ENCODE results near the gene OSBP2.
A peak's percentile ranks its signal among the peaks of the same experiment; 100 is the strongest.

The OSBP2 gene

GRCh38 chr22:30903876-30904460 lies 209.3 kb downstream of the OSBP2 start:
- no peak for DNase-seq (ENCODE audit: low read depth)

DNA sequence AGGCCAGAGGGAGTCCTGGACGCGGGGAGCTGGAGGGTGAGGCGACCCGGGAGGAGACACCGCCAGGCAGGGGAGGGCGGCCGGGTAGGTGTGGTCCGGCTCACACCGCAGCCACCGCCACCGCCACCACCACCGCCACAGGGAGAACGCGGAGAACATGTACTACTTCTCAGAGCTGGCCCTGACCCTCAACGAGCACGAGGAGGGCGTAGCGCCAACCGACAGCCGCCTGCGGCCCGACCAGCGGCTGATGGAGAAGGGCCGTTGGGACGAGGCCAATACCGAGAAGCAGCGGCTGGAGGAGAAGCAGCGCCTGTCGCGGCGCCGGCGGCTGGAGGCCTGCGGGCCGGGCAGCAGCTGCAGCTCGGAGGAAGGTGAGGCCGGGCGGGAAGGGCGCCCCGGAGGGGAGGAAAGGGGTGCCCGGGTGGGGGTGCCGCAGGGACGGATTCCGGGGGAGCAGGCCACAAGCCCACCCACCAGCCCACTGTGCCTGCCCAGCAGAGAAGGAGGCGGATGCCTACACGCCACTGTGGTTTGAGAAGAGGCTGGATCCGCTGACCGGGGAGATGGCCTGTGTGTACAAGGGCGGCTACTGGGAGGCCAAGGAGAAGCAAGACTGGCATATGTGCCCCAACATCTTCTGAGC lies 211.1 kb downstream of the OSBP2 start:
- no peak for DNase-seq (ENCODE audit: low read depth)

- DNase-seq (ENCODE audit: low read depth): no peak
Observed at GRCh38 chr22:30906411-30906810, 211.7 kb downstream of the OSBP2 start.

- DNase-seq (ENCODE audit: low read depth): no peak
Observed at GRCh38 chr22:30906946-30907345, 212.3 kb downstream of the OSBP2 start.

DNA sequence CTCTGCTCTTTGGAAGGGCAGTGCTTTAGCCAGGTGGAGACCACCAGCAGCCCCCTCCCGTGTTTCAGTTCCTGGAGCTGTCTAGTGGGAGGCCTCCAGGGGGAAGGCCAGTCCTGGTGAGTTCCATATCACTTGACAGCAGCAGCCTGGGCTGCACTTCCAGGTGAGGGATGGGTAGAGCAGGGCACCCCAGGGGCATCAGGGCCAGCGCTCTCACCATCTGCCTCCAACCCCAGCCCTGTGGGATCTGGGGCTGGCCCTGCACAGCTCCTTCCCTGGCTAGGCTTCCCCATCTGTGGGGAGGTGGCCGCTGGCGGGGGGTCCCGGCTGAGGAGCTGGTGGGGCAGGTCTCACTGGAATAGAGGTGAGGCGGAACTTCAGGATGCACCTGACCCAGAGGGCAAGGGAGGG lies 213.4 kb downstream of the OSBP2 start:
- no peak for DNase-seq (ENCODE audit: low read depth)

DNA sequence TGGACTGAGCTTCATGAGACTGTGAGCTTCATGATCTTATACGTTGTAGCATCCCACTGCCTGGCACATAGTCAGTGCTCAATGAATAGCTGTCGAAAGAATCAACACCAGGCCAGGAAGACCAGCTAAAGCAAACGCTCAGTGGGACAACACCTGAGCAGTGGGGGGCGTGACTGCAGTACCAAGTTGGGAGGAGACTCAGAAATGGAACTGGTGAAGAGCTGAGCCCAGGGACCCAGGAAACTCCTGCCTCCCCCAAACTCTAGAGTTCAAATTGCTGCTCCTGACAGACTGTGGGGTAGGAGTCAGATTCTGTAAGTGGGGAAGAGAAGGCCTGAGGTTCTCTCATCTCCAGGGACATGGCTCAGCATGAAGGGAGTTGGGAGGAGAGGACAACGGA lies 214.6 kb downstream of the OSBP2 start:
- no peak for DNase-seq (ENCODE audit: low read depth)

- no peak for DNase-seq (ENCODE audit: low read depth)
Observed at GRCh38 chr22:30910358-30910757, 215.7 kb downstream of the OSBP2 start.

DNA sequence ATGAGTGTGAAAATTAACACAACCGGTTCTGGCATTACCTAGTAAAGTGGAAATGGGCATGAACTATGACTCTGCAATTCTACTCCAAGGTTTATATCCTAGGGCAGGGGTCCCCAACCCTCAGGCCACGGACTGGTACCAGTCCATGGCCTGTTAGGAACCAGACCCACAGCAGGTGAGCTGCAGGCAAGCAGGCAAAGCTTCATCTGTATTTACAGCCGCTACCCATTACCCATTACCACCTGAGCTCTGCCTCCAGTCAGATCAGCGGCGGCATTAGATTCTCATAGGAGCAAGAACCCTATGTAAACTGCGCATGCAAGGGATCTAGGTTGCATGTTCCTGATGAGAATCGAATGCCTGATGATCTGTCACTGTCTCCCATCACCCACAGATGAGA lies 224.1 kb downstream of the OSBP2 start:
- no peak for DNase-seq (ENCODE audit: low read depth)

DNA sequence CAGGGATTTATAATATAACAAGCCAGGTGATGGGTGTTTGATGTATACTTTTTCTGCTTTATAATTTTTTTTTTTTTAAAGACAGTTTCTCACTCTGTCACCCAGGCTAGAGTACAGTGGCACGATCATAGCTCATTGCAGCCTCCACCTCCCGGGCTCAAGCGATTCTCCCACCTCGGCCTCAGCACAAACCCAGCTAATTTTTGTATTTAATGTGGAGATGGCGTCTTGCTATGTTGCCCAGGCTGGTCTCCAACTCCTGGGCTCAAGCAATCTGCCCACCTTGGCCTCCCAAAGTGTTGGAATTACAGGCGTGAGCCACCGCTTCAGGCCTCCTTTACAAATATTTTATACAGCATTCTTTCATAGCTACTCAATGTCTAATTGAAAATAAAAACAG lies 225.3 kb downstream of the OSBP2 start:
- no peak for DNase-seq (ENCODE audit: low read depth)

- peak; percentile 42 for DNase-seq (ENCODE audit: low read depth)
Observed at GRCh38 chr22:30920407-30920806, 225.7 kb downstream of the OSBP2 start.

DNA sequence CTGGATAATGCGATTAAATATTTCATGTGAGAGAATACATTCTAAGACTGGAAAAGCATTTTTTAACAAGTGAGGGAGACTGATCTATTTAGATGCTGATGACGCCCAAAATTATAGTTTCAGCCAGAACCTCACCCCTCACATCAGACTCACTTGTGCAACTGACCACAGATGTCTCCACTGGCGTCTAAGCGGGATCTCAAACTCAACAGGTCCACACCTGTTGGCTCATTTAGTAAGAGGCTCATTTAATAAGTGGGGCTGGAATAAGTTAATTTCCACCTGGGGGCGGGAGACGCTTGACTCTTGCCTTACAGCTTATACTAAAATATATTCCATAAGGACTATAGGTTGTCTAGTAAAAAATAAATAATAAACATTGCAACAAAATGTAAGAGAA lies 226.4 kb downstream of the OSBP2 start:
- no peak for DNase-seq (ENCODE audit: low read depth)

DNA sequence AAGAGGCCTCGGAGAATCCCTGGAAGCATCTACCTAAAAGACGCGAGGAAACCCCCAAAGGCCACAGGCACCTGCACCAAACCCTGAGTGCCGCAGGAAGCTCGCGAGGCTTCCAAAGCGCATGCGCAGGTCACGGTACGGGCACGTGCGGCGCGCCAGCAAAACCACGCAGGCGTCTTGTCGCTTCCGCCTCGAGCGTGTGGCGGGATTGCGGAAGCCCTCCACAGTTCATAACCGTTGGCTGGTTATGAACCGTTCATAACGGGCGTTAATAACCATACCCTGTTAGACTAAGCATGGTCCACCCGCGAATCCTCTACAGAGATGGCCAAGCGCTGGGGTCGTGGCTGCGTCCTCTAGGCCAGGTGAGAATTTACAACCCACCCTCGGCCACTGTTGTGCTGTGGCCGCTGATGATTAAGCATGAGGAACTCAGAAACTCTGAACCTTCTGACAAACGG lies 227.5 kb downstream of the OSBP2 start:
- DNase-seq (ENCODE audit: low read depth): peak; percentile 29

DNA sequence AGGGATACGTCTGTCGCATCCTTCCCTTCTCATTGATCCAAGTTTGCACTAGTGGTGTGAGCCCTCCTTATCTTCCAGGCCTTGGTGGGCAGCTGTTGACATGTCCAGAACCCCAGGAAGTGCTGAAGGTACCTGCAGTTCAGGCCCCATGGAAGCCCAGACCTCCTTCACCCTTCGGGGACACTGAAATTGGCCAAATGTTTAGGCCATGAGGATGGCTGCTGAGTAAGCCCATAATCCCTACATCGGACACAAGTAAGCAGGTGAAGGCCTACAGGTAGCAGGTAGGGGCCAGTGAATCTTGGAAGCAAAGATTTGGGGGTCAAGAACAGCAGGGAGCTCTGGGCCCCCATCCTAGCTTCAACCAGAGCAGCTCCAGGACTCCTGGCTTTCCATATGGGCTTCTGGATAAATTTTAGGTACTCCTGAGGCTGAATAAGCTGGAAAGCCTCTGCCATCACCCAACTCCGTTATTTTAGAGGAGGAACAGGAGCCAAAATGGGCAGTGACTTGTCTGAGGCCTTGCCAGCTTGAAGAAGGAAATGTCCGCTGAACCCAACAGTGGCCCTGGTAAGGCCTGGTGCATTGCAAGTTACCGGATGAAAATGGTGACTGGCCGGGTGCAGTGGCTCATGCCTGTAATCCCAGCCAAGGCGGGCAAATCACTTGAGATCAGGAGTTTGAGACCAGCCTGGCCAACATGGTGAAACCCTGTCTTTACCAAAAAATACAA lies 228.7 kb downstream of the OSBP2 start:
- no peak for DNase-seq (ENCODE audit: low read depth)

DNA sequence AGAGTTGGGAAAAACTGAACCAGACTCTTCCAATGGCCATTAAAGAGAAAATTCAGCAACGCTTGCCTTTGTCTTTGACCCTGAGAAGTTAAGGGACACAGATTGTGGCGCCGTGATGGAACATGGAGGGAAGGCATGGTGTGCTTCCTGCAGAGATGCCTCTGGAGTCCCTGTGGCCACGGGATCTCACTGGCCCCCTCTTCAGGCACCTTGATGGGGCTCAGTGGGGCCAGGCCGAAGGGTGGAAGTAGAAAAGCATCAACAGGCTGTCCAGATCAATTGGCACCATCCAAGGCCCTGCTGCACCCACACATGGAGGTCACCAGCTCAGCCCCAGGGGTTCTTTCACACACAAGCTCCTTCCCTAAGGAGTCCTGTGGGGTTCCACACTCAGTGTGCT lies 231.0 kb downstream of the OSBP2 start:
- DNase-seq (ENCODE audit: low read depth): no peak

- DNase-seq (ENCODE audit: low read depth): no peak
Observed at GRCh38 chr22:30926706-30927105, 232.0 kb downstream of the OSBP2 start.

DNA sequence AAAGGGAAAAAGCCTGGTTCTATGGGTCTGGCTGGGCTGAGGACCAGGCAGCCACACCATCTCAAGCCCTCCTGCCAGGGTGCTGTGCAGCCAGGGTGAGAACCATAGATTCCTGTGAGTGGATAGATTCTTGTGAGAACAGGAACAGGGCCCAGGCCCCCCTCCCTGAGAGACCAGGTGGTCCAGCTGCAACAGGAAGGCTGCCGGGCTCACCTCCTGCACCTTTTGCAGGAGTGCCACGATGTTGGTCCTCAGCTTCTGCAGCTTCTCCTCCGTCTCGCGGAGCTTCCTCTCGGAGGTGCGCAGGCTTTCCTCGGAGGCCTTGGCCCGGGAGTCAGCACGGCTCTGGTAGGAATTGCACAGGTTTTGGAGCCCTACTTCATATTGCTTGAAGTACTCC lies 233.1 kb downstream of the OSBP2 start:
- no peak for DNase-seq (ENCODE audit: low read depth)

GRCh38 chr22:30928401-30928800 lies 233.7 kb downstream of the OSBP2 start:
- DNase-seq (ENCODE audit: low read depth): no peak

DNA sequence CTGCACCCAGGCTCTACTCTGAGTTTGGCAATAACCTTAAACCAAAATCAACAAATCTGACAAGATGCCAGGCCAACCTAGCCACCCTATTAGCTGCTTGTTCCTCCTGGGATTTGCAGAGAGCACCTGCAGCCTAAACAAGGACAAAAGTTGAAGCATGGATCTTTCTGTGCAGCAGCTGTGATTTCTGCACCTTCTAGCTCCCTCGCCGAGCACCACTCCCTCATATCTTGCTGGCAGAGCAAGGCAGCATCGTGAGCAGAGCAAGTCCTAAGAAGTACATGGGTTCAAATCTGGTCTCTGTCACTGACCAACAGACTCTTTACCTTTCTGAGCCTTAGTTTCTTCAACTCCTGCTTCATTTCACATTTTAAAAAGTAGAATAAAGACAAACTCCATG lies 235.6 kb downstream of the OSBP2 start:
- no peak for DNase-seq (ENCODE audit: low read depth)

DNA sequence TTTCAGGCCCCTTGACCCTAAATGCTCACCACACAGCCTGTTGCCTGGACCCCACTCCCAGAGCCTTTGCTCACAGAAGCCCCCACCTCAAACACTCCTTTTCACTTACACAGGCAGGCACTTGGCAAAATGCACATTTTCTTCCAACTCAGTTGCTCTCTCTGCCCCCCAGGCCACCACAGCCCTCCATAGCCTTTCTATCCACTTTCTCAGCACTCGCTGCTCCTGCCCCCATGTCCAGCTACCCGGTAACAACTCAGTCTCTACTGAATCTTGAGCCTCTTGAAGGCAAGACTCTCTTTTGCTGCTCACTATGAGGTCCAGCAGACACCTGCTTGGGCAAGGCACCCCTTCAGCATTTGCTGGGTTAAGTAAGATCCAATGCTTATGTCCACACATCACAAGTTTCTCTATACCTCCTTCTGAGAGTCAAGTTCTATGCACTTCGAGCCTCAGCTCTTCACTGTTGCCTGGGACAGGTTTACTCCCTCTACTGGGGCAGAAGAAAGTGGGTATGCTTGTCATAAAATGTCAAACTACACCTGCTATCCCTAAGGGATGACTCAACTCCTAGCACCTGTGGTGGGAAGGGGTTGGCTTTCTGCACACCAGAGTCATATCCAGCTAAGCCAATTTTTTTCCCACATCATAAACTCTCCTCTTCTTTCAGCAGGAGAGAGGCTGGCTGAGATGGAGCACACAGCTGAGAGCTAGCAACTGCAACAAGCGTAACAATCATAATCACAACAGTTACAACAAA lies 237.0 kb downstream of the OSBP2 start:
- no peak for DNase-seq (ENCODE audit: low read depth)

DNA sequence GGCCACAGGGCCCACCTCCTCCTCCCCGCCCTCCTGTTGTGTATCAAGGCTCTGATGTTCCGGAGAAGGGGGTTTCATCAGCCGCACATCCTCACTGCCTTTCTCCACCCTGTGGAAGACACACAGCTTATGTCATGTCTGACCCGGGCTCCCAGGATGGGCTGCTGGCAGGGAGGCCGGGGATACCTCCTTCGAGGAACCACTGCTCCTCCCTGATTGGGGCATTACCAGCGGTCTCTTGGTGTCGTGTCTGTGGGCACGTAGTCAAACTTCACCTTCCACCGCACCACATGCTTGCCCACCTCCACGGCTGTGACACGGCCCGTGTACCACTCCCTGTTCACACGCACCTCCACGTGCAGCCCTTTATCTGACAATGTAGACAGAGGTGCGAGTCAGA lies 238.0 kb downstream of the OSBP2 start:
- no peak for DNase-seq (ENCODE audit: low read depth)

GRCh38 chr22:30933457-30933856 lies 238.8 kb downstream of the OSBP2 start:
- DNase-seq (ENCODE audit: low read depth): no peak

GRCh38 chr22:30934053-30934452 lies 239.4 kb downstream of the OSBP2 start:
- no peak for DNase-seq (ENCODE audit: low read depth)
